Vagina (tissue), 2 donors: ENCODE results near the gene MYH11.

ENCODE experiments used
- CTCF ChIP-seq, 3 experiments: fragments of 450-650 bp in 2 of 3; fragments of 200-600 bp in 1 of 3; sonication (generic) in 1 of 3; IDR thresholded peaks; one replicate each; pipeline ENCODE4 v1.5.1; 2017 to 2019; ENCODE audit warnings: antibody characterized with exemption in 3 of 3, mild to moderate bottlenecking in 2 of 3, moderate library complexity in 2 of 3
- POLR2AphosphoS5 ChIP-seq, 2 donors: sonication (generic); formaldehyde crosslinking; IDR thresholded peaks; one replicate each; pipeline ENCODE4 v1.9.0; 2017; ENCODE audit warnings: antibody characterized with exemption in 2 of 2, mild to moderate bottlenecking in 2 of 2, low read depth in 1 of 2; ENCODE audit not compliant: insufficient read depth in 1 of 2

DNA sequence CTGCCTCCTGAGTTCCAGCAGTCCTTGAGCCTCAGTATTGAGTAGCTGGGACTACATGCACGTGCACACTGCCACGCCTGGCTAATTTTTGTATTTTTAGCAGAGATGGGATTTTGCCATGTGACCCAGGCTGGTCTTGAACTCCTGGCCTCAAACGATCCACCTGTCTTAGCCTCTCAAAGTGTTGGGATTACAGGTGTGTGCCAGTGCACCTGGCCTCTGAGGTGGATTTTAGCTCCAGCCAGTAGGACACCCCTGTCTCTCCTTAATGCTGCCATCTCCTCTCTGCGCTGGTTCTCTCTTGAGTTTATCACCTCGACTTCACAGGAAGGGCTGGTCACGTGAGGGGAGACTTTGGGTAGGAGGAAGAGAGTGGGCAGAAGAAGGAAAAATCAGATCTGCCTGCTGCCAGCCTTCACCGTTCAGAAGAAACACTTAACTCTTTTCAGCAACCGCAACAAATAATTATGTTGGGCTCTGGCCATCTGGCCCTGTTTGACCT is 151.7 kb downstream of the MYH11 start:
- TF ChIP-seq POLR2AphosphoS5 (IDR thresholded peaks at IDR 0.05; ENCODE audit: insufficient read depth in 1 of 2, low read depth in 1 of 2) (no peak), CTCF (IDR thresholded peaks at IDR 0.05) (no peak)
